ENCODE measurements around the gene RNF126. TPM values are rescaled to one million over a fixed set of nuclear protein-coding genes. Genes with fewer than 3 reads are reported as not detected.
"Not testable (repeated sequence)": the region's sequence is repeated elsewhere in the genome, so short reads cannot be mapped to it uniquely, and the experiment has no call there.

Gene RNF126
- 10.8 TPM for total RNA-seq

GRCh38 chr19:662962-663681, at the start of gene RNF126:
Gene RNF126 (minus strand): TSS chr19:663214. CDS start chr19:663121, 93 bp downstream.
- DNase-seq: peak; percentile 85

- no peak for DNase-seq
These were observed 48.2 kb upstream of the RNF126 start for GRCh38 chr19:711254-711653.

- DNase-seq: no peak
These were observed 47.8 kb upstream of the RNF126 start for GRCh38 chr19:710767-711166.

GRCh38 chr19:709965-710571, 47.1 kb upstream of the RNF126 start:
- no peak for DNase-seq

- DNase-seq: no peak
These were observed 46.4 kb upstream of the RNF126 start for GRCh38 chr19:709196-709964.

- no peak for DNase-seq
These were observed 45.4 kb upstream of the RNF126 start, which contains the start of gene PALM for GRCh38 chr19:708154-709143. Gene PALM (plus strand): TSS chr19:708935. CDS start chr19:709147, 212 bp downstream.

- no peak for DNase-seq
These were observed 41.4 kb upstream of the RNF126 start for GRCh38 chr19:704447-704741.

GRCh38 chr19:703651-704446, 40.8 kb upstream of the RNF126 start:
- DNase-seq: no peak

GRCh38 chr19:703329-703650, 40.3 kb upstream of the RNF126 start:
- DNase-seq: no peak

GRCh38 chr19:702847-703246, 39.8 kb upstream of the RNF126 start:
- DNase-seq: not testable (repeated sequence)

- not testable (repeated sequence) for DNase-seq
These were observed 36.9 kb upstream of the RNF126 start for GRCh38 chr19:699885-700284.

- not testable (repeated sequence) for DNase-seq
These were observed 35.5 kb upstream of the RNF126 start for GRCh38 chr19:698529-698928.

- no peak for DNase-seq
These were observed 32.4 kb upstream of the RNF126 start, which contains the start of gene PRSS57 for GRCh38 chr19:695352-695949. Gene PRSS57 (minus strand): TSS chr19:695452. CDS start chr19:695430, 22 bp downstream.

- DNase-seq: no peak
These were observed 31.7 kb upstream of the RNF126 start for GRCh38 chr19:694481-695351.

GRCh38 chr19:690203-690602, 27.2 kb upstream of the RNF126 start:
- no peak for DNase-seq

- DNase-seq: no peak
These were observed 26.0 kb upstream of the RNF126 start for GRCh38 chr19:688992-689391.

- no peak for DNase-seq
These were observed 25.2 kb upstream of the RNF126 start for GRCh38 chr19:688214-688613.

- no peak for DNase-seq
These were observed 24.7 kb upstream of the RNF126 start for GRCh38 chr19:687569-688166.

- DNase-seq: no peak
These were observed 23.7 kb upstream of the RNF126 start for GRCh38 chr19:686589-687297.

Measured in occipital lobe (tissue), 2 donors.